Natural killer cell (primary cell): ENCODE results near the gene OBSCN. TPM values are rescaled to one million over a fixed set of nuclear protein-coding genes. Genes with fewer than 3 reads are reported as not detected.
"Not testable (repeated sequence)": the region's sequence is repeated elsewhere in the genome, so short reads cannot be mapped to it uniquely, and the experiment has no call there.

Experiments used
- ATAC-seq, 3 donors: fragments of 150-1000 bp in 2 of 3; fragments of 200-7000 bp in 1 of 3; cut with Tn5 transposase; 1 replicate in 1 of 3; 2 replicates in 2 of 3; pipeline ENCODE4 v1.10.0; 2021; ENCODE audit warnings: mild to moderate bottlenecking in 2 of 3, moderate library complexity in 2 of 3
- DNase-seq, 2 donors: peaks; one replicate each; pipeline versions ENCODE4 v3.0.0 to v3.0.0-alpha.2; 2013 to 2021; ENCODE audit warnings: mixed read lengths in 1 of 2
- H3K27ac ChIP-seq: one replicate; pipeline ENCODE4 v1.5.1; 2013; ENCODE audit warnings: mild to moderate bottlenecking, low read length
- H3K27me3 ChIP-seq: one replicate; pipeline ENCODE4 v1.6.1; 2013; ENCODE audit warnings: low read length; ENCODE audit not compliant: control insufficient read depth, insufficient read depth
- H3K36me3 ChIP-seq: one replicate; pipeline ENCODE4 v1.6.1; 2013; ENCODE audit warnings: low read length; ENCODE audit not compliant: control insufficient read depth, insufficient read depth
- H3K4me1 ChIP-seq: one replicate; pipeline ENCODE4 v1.6.1; 2013; ENCODE audit warnings: low read length; ENCODE audit not compliant: control insufficient read depth, insufficient read depth
- H3K4me3 ChIP-seq: one replicate; pipeline ENCODE4 v1.5.1; 2013; ENCODE audit warnings: low read length
- H3K9me3 ChIP-seq: one replicate; pipeline ENCODE4 v1.6.1; 2013; ENCODE audit warnings: low read length; ENCODE audit not compliant: control insufficient read depth, insufficient read depth
- H3K27ac Mint-ChIP-seq, 2 donors: one replicate each; pipeline ENCODE4 v1.8.0; 2022; ENCODE audit warnings: mild to moderate bottlenecking in 2 of 2, mixed read lengths in 2 of 2, moderate library complexity in 1 of 2
- H3K27me3 Mint-ChIP-seq, 2 donors: one replicate each; pipeline ENCODE4 v1.8.0; 2022; ENCODE audit warnings: low read depth in 2 of 2, mixed read lengths in 2 of 2
- H3K36me3 Mint-ChIP-seq: one replicate; pipeline ENCODE4 v1.8.0; 2022; ENCODE audit warnings: mixed read lengths
- H3K4me1 Mint-ChIP-seq, 2 donors: one replicate each; pipeline ENCODE4 v1.8.0; 2022; ENCODE audit warnings: mixed read lengths in 2 of 2
- H3K4me3 Mint-ChIP-seq: one replicate; pipeline ENCODE4 v1.8.0; 2022; ENCODE audit warnings: mild to moderate bottlenecking, moderate library complexity, mixed read lengths
- H3K9me3 Mint-ChIP-seq, 2 donors: one replicate each; pipeline ENCODE4 v1.8.0; 2022; ENCODE audit warnings: mixed read lengths in 2 of 2
- CTCF ChIP-seq: fragments of 200-600 bp; IDR thresholded peaks from one replicate; pipeline ENCODE4 v1.8.0; 2022; ENCODE audit warnings: antibody characterized with exemption
- WGBS: methylation state at CpG from one replicate; pipeline ENCODE4 v1.1.7; 2013; ENCODE audit warnings: missing lambda C conversion rate; ENCODE audit not compliant: insufficient coverage; 5-methylcytosine and 5-hydroxymethylcytosine counted together
- intact Hi-C: fragments of 100-400 bp; cut with micrococcal nuclease; formaldehyde crosslinking; loops from one replicate; pipeline ENCODE4 v1.14.2; 2022
- total RNA-seq, 4 donors: library from RNA; stranded (reverse); fragments of 120-200 nt in 1 of 4; gene quantifications; one replicate each; pipeline versions ENCODE4 v1.2.3 to v1.2.4, GENCODE V29; 2013 to 2022

OBSCN gene
- total RNA-seq, 3 donors from 2014 or later (not counting 1 experiment from before 2014, with no cell fraction given), result 9.6 to 30.0 (median 14.3) TPM

- ATAC-seq (no peak), DNase-seq (no peak)
- no peak overlapping the region for H3K4me3 Mint-ChIP-seq
- Histone ChIP-seq H3K4me3 (no peak overlapping the region), H3K4me1 (no peaks in the 10 kb centered on the region), H3K36me3 (no peaks in the 10 kb centered on the region), H3K27ac (no peak overlapping the region), H3K27me3 (no peaks in the 10 kb centered on the region), H3K9me3 (no peaks in the 10 kb centered on the region)
- no peaks in the 10 kb centered on the region for H3K4me1 Mint-ChIP-seq
- no peak for TF ChIP-seq CTCF
- H3K9me3 Mint-ChIP-seq, result no peaks in the 10 kb centered on the region
- intact Hi-C loops, result no loop called here
- 92% methylated on average over 28 of the region's 28 CpGs for WGBS
- H3K27ac Mint-ChIP-seq, result no peak overlapping the region
- no peaks in the 10 kb centered on the region for H3K27me3 Mint-ChIP-seq
- H3K36me3 Mint-ChIP-seq, result no peaks in the 10 kb centered on the region
Observed at GRCh38 chr1:228219962-228220780, 12.3 kb downstream of the OBSCN start.

DNA sequence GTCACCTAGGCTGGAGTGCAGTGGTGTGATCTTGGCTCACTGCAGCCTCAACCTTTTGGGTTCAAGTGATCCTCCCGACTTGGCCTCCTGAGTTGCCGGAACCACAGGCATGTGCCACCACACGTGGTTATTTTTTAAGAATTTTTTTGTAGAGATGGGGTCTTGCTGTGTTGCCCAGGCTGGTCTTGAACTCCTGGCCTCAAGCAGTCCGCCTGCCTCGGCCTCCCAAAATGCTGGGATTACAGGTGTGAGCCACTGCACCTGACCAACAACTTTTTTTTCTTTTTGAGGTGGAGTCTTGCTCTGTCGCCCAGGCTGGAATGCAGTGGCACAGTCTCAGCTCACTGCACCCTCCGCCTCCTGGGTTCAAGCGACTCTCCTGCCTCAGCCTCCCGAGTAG, 13.3 kb downstream of the OBSCN start:
- H3K27ac Mint-ChIP-seq, DNase-seq, H3K27me3 ChIP-seq, H3K27ac ChIP-seq, H3K4me1 Mint-ChIP-seq, intact Hi-C loops, H3K36me3 Mint-ChIP-seq, H3K36me3 ChIP-seq, H3K27me3 Mint-ChIP-seq, H3K9me3 Mint-ChIP-seq, H3K4me3 Mint-ChIP-seq, H3K9me3 ChIP-seq, ATAC-seq, H3K4me3 ChIP-seq, H3K4me1 ChIP-seq: not testable (repeated sequence)
- WGBS, result 91% methylated on average over 9 of the region's 9 CpGs

DNA sequence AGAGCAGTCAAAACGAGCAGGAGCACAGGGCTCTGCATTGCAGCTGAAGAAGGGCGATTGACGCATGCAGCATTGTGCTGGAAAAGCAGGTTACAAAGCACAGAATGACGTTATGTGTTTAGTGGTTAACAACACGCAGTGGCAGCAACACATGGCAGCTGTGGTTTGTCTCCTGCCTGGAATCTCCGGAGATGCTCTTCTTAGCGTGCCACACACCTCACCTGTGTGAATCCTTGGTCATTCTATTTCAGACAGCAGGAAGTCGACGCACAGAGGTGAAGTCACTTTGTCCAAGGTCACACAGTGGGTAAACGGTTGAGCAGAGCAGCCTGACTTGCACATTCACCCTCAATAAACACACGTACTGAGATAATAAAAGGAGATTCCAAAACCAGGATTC, 14.7 kb downstream of the OBSCN start:
- Histone ChIP-seq H3K4me1 (no peaks in the 10 kb centered on the region), H3K36me3 (no peaks in the 10 kb centered on the region), H3K27ac (no peak overlapping the region), H3K27me3 (no peaks in the 10 kb centered on the region), H3K4me3 (no peak overlapping the region), H3K9me3 (no peaks in the 10 kb centered on the region)
- intact Hi-C loops, result no loop called here
- H3K4me3 Mint-ChIP-seq, result no peak overlapping the region
- H3K4me1 Mint-ChIP-seq, result no peaks in the 10 kb centered on the region
- H3K27ac Mint-ChIP-seq, result no peak overlapping the region
- H3K27me3 Mint-ChIP-seq, result no peaks in the 10 kb centered on the region
- H3K36me3 Mint-ChIP-seq, result no peaks in the 10 kb centered on the region
- ATAC-seq (no peak), DNase-seq (no peak)
- no peak for TF ChIP-seq CTCF
- no peaks in the 10 kb centered on the region for H3K9me3 Mint-ChIP-seq
- WGBS, result 84% methylated on average over 10 of the region's 11 CpGs

- intact Hi-C loops, result no loop called here
- 90% methylated on average over 16 of the region's 16 CpGs for WGBS
Observed at GRCh38 chr1:228224198-228225164, 16.6 kb downstream of the OBSCN start.

More at GRCh38 chr1:228224198-228225164, 16.6 kb downstream of the OBSCN start:
- Mint-ChIP-seq H3K9me3 (no peaks in the 10 kb centered on the region), H3K27ac (no peak overlapping the region), H3K4me1 (no peaks in the 10 kb centered on the region), H3K4me3 (no peak overlapping the region), H3K36me3 (no peaks in the 10 kb centered on the region), H3K27me3 (no peaks in the 10 kb centered on the region)
- no peaks in the 10 kb centered on the region for H3K36me3 ChIP-seq
- H3K4me1 ChIP-seq, result no peaks in the 10 kb centered on the region
- H3K27ac ChIP-seq, result no peak overlapping the region
- no peak for DNase-seq
- no peak overlapping the region for H3K4me3 ChIP-seq
- ATAC-seq, result no peak
- no peaks in the 10 kb centered on the region for H3K27me3 ChIP-seq
- TF ChIP-seq CTCF, result no peak
- H3K9me3 ChIP-seq, result no peaks in the 10 kb centered on the region
